ENCODE results near the gene ARRDC2. TPM values are rescaled to one million over a fixed set of nuclear protein-coding genes. Genes with fewer than 3 reads are reported as not detected.
A peak's percentile ranks its signal among the peaks of the same experiment; 100 is the strongest.

Gene ARRDC2
- total and polyA plus RNA-seq, 9 of the 15 experiments (the other 6 are each of a cell fraction or from before 2014, with no cell fraction given), result 1.9 to 27.4 (median 15.2) TPM

- TF ChIP-seq TOE1 (IDR thresholded peaks at IDR 0.05; ENCODE audit: borderline replicate concordance) (peak; percentile 41; the same call in 1 of the 2 replicates), TOE1 (CRISPR knock-in tag; IDR thresholded peaks at IDR 0.05; ENCODE audit: borderline replicate concordance, low read depth) (no peak), CHCHD3 (CRISPR knock-in tag; IDR thresholded peaks at IDR 0.05) (no peak), EGR1 (conservative IDR thresholded peaks at IDR 0.05) (peak; percentile 68), JUND (IDR thresholded peaks at IDR 0.05; ENCODE audit: borderline replicate concordance, low read depth, low read length) (peak; percentile 25; the same call in 1 of the 2 replicates), JUND (tag; IDR thresholded peaks at IDR 0.05; ENCODE audit: borderline replicate concordance, low read depth, low read length) (no peak), ZBTB7A (IDR thresholded peaks at IDR 0.05; ENCODE audit: borderline replicate concordance, control insufficient read depth, low read depth, low read length) (peak; percentile 98), RBFOX2 (IDR thresholded peaks at IDR 0.05; ENCODE audit: low read depth, low read length) (peak; percentile 64), SP1 (CRISPR knock-in tag; IDR thresholded peaks at IDR 0.05) (peak; percentile 76), SMAD1 (IDR thresholded peaks at IDR 0.05; ENCODE audit: low read depth, low read length, partially characterized antibody) (no peak), ZNF766 (CRISPR knock-in tag; conservative IDR thresholded peaks at IDR 0.05) (peak; percentile 67; the same call in 1 of the 2 replicates), NEUROD1 (IDR thresholded peaks at IDR 0.05; ENCODE audit: borderline replicate concordance, low read depth, low read length, partially characterized antibody) (peak; percentile 48), HLTF (IDR thresholded peaks at IDR 0.05) (peak; percentile 69; the same call in 1 of the 2 replicates), ASH1L (IDR thresholded peaks at IDR 0.05; ENCODE audit: borderline replicate concordance, low read depth, partially characterized antibody) (no peak), CEBPB (tag; IDR thresholded peaks at IDR 0.05) (peak; percentile 83), ZNF740 (CRISPR knock-in tag; IDR thresholded peaks at IDR 0.05) (peak; percentile 58; the same call in 1 of the 2 replicates), ZNF740 (tag; IDR thresholded peaks at IDR 0.05) (no peak), SMAD4 (CRISPR knock-in tag; conservative IDR thresholded peaks at IDR 0.05) (peak; percentile 49; the same call in 1 of the 2 replicates), PHF8 (IDR thresholded peaks at IDR 0.05; ENCODE audit: borderline replicate concordance, low read length) (peak; percentile 24; the same call in 1 of the 2 replicates), ZNF780A (CRISPR knock-in tag; IDR thresholded peaks at IDR 0.05) (no peak), CTCF (IDR thresholded peaks at IDR 0.05 in 2 of 3, conservative IDR thresholded peaks at IDR 0.05 in 1 of 3; ENCODE audit: insufficient read depth in 2 of 3, low read depth in 1 of 3, low read length in 3 of 3) (peak; percentile 84 to 92 (median 85)), EP400 (IDR thresholded peaks at IDR 0.05) (peak; percentile 52), GABPB1 (CRISPR knock-in tag; IDR thresholded peaks at IDR 0.05) (peak; percentile 55; the same call in 1 of the 2 replicates), DMBX1 (CRISPR knock-in tag; IDR thresholded peaks at IDR 0.05; ENCODE audit: borderline replicate concordance) (peak; percentile 39; the same call in 1 of the 2 replicates), ZNF384 (IDR thresholded peaks at IDR 0.05; ENCODE audit: low read depth, low read length) (0 out of 2 replicates have a peak, but pooled peaks have one; percentile 7)
Observed at GRCh38 chr19:18058208-18059009, 50.4 kb downstream of the ARRDC2 start (continued).
